Liver (tissue), 9 donors: Measurements from ENCODE around the gene RARG. TPM values are rescaled to one million over a fixed set of nuclear protein-coding genes. Genes with fewer than 3 reads are reported as not detected.

Experiments used
- DNase-seq: peaks from one replicate; pipeline ENCODE4 v3.0.0-alpha.2; 2017; ENCODE audit warnings: low spot score
- H3K27ac ChIP-seq, 2 donors: one replicate each; pipeline ENCODE4 v1.7.0; 2013; ENCODE audit warnings: inconsistent platforms in 2 of 2, low read length in 2 of 2, control low read depth in 1 of 2, low read depth in 1 of 2, mild to moderate bottlenecking in 1 of 2
- H3K27me3 ChIP-seq, 4 donors: one replicate each; pipeline versions ENCODE4 v1.6.1 to v1.7.0; 2013; ENCODE audit warnings: low read length in 3 of 4, inconsistent platforms in 1 of 4, mild to moderate bottlenecking in 1 of 4, moderate library complexity in 1 of 4; ENCODE audit not compliant: control insufficient read depth in 4 of 4, insufficient read depth in 4 of 4
- H3K36me3 ChIP-seq, 4 donors: one replicate each; pipeline versions ENCODE4 v1.6.1 to v1.7.0; 2013; ENCODE audit warnings: low read length in 3 of 4, mild to moderate bottlenecking in 3 of 4, low read depth in 1 of 4, moderate library complexity in 1 of 4; ENCODE audit not compliant: control insufficient read depth in 4 of 4, insufficient read depth in 3 of 4
- H3K4me1 ChIP-seq, 4 donors: one replicate each; pipeline versions ENCODE4 v1.6.1 to v1.7.0; 2013; ENCODE audit warnings: low read length in 3 of 4, mild to moderate bottlenecking in 3 of 4, moderate library complexity in 1 of 4; ENCODE audit not compliant: control insufficient read depth in 4 of 4, insufficient read depth in 4 of 4
- H3K4me3 ChIP-seq, 3 donors: one replicate each; pipeline versions ENCODE4 v1.6.1 to v1.7.0; 2013; ENCODE audit warnings: low read length in 3 of 3, control low read depth in 1 of 3, low read depth in 1 of 3, mild to moderate bottlenecking in 1 of 3
- H3K9ac ChIP-seq, 2 donors: one replicate each; pipeline ENCODE4 v1.7.0; 2013; ENCODE audit warnings: low read length in 2 of 2, mild to moderate bottlenecking in 2 of 2, moderate library complexity in 2 of 2, control low read depth in 1 of 2, low read depth in 1 of 2
- H3K9me3 ChIP-seq, 4 donors: one replicate each; pipeline versions ENCODE4 v1.6.1 to v1.7.0; 2013; ENCODE audit warnings: low read length in 3 of 4; ENCODE audit not compliant: control insufficient read depth in 4 of 4
- ATF3 ChIP-seq: IDR thresholded peaks from 2 replicates; pipeline ENCODE4 v1.6.1; 2016; ENCODE audit warnings: antibody characterized with exemption
- CTCF ChIP-seq: fragments of 150-350 bp; IDR thresholded peaks from 2 replicates; pipeline ENCODE4 v1.5.1; 2017; ENCODE audit warnings: improper control_type of control experiment, low read depth, low read length; ENCODE audit not compliant: missing input control
- EGR1 ChIP-seq, 2 donors: IDR thresholded peaks; 2 replicates each; pipeline ENCODE4 v1.6.1; 2016 to 2018; ENCODE audit warnings: antibody characterized with exemption in 2 of 2, low read depth in 2 of 2
- FOXA1 ChIP-seq: IDR thresholded peaks from 2 replicates; pipeline ENCODE4 v1.6.1; 2016; ENCODE audit warnings: antibody characterized with exemption
- FOXA2 ChIP-seq: IDR thresholded peaks from 2 replicates; pipeline ENCODE4 v1.6.1; 2016; ENCODE audit warnings: antibody characterized with exemption
- GABPA ChIP-seq, 2 donors: IDR thresholded peaks in 1 of 2; conservative IDR thresholded peaks in 1 of 2; 2 replicates each; pipeline ENCODE4 v1.6.1; 2016; ENCODE audit warnings: antibody characterized with exemption in 2 of 2, mild to moderate bottlenecking in 1 of 2, moderate library complexity in 1 of 2
- HNF4A ChIP-seq, 2 donors: conservative IDR thresholded peaks; 2 replicates each; pipeline ENCODE4 v1.6.1; 2016; ENCODE audit warnings: antibody characterized with exemption in 2 of 2, mild to moderate bottlenecking in 2 of 2
- HNF4G ChIP-seq: IDR thresholded peaks from 2 replicates; pipeline ENCODE4 v1.6.1; 2016; ENCODE audit warnings: antibody characterized with exemption
- JUND ChIP-seq, 2 donors: IDR thresholded peaks; 2 replicates each; pipeline ENCODE4 v1.6.1; 2016; ENCODE audit warnings: antibody characterized with exemption in 2 of 2
- MAX ChIP-seq: IDR thresholded peaks from 2 replicates; pipeline ENCODE4 v1.6.1; 2016; ENCODE audit warnings: antibody characterized with exemption
- NR2F2 ChIP-seq: IDR thresholded peaks from 2 replicates; pipeline ENCODE4 v1.6.1; 2016; ENCODE audit warnings: antibody characterized with exemption
- RAD21 ChIP-seq, 2 donors: IDR thresholded peaks; 2 replicates each; pipeline ENCODE4 v1.6.1; 2016; ENCODE audit warnings: antibody characterized with exemption in 2 of 2, mild to moderate bottlenecking in 2 of 2
- REST ChIP-seq: IDR thresholded peaks from 2 replicates; pipeline ENCODE4 v1.6.1; 2016; ENCODE audit warnings: antibody characterized with exemption, mild to moderate bottlenecking
- RXRA ChIP-seq, 2 donors: IDR thresholded peaks; 2 replicates each; pipeline ENCODE4 v1.6.1; 2017 to 2018; ENCODE audit warnings: antibody characterized with exemption in 2 of 2, mild to moderate bottlenecking in 1 of 2
- YY1 ChIP-seq: IDR thresholded peaks from 2 replicates; pipeline ENCODE4 v1.6.1; 2016; ENCODE audit warnings: antibody characterized with exemption, mild to moderate bottlenecking
- ZBTB33 ChIP-seq: IDR thresholded peaks from 2 replicates; pipeline ENCODE4 v1.6.1; 2016; ENCODE audit warnings: antibody characterized with exemption
- WGBS: extraction: QIAGEN DNeasy Blood & Tissue Kit; methylation state at CpG from one replicate; pipeline ENCODE4 v1.1.7; 2013; 5-methylcytosine and 5-hydroxymethylcytosine counted together
- polyA plus RNA-seq, 2 donors: library from polyadenylated mRNA; stranded (reverse) in 1 of 2; unstranded in 1 of 2; fragments of 200-250 nt in 1 of 2; fragments of >200 nt in 1 of 2; fragmentation: Nextera tagmentation in 1 of 2; extraction: Ambion mirVana in 1 of 2; gene quantifications; one replicate each; pipeline versions ENCODE4 v1.2.1 to v1.2.3, GENCODE V29; 2013 to 2015
- total RNA-seq, 2 donors: library from RNA; depleted of rRNA; stranded (reverse); fragments of >200 nt; gene quantifications; one replicate each; pipeline ENCODE4 v1.2.3, GENCODE V29; 2014
- donor health status: healthy.
- donor health status: healthy.
- donor health status: healthy.
- donor health status: healthy.
- donor health status: healthy.

The RARG gene
- total and polyA plus RNA-seq, 4 donors = 1.7 to 3.1 (median 2.7) TPM

- Histone ChIP-seq H3K27ac (no peak overlapping the region), H3K9me3 (no peaks in the 10 kb centered on the region), H3K9ac (no peak overlapping the region), H3K36me3 (no peaks in the 10 kb centered on the region), H3K4me3 (no peak overlapping the region), H3K27me3 (no peaks in the 10 kb centered on the region), H3K4me1 (no peaks in the 10 kb centered on the region)
- 92% methylated on average over 6 of the region's 6 CpGs for WGBS
- DNase-seq = no peak
- TF ChIP-seq ATF3 (no peak), YY1 (no peak), CTCF (no peak), FOXA1 (no peak), RXRA (IDR thresholded peaks at IDR 0.05) (no peak)
Measured at GRCh38 chr12:53259891-53260290, 27.9 kb upstream of the RARG start.

- Histone ChIP-seq H3K9me3 (no peaks in the 10 kb centered on the region), H3K27me3 (no peaks in the 10 kb centered on the region), H3K36me3 (no peaks in the 10 kb centered on the region), H3K27ac (no peak overlapping the region), H3K9ac (no peak overlapping the region), H3K4me3 (no peak overlapping the region), H3K4me1 (no peaks in the 10 kb centered on the region)
- 66% methylated on average over 7 of the region's 7 CpGs for WGBS
- TF ChIP-seq HNF4G = no peak
- no peak for TF ChIP-seq GABPA (IDR thresholded peaks at IDR 0.05 in 1 of 2, conservative IDR thresholded peaks at IDR 0.05 in 1 of 2)
- peak; percentile 53 for TF ChIP-seq NR2F2
- TF ChIP-seq MAX = no peak
- no peak for DNase-seq
Measured at GRCh38 chr12:53258541-53259539, 26.8 kb upstream of the RARG start.

GRCh38 chr12:53255996-53256395 is 24.0 kb upstream of the RARG start:
- Histone ChIP-seq H3K27me3 (no peaks in the 10 kb centered on the region), H3K36me3 (no peaks in the 10 kb centered on the region), H3K4me3 (no peak overlapping the region), H3K9me3 (no peaks in the 10 kb centered on the region), H3K4me1 (peaks cover 8 to 19% (median 16%) of the 10 kb centered on the region in 4 donors), H3K27ac (no peak overlapping the region), H3K9ac (no peak overlapping the region)
- no peak for DNase-seq
- 90% methylated on average over 3 of the region's 3 CpGs for WGBS
- TF ChIP-seq GABPA (IDR thresholded peaks at IDR 0.05 in 1 of 2, conservative IDR thresholded peaks at IDR 0.05 in 1 of 2) (no peak), RAD21 (IDR thresholded peaks at IDR 0.05) (no peak), YY1 (no peak), ZBTB33 (no peak), REST (no peak), HNF4G (no peak), EGR1 (IDR thresholded peaks at IDR 0.05; ENCODE audit: low read depth in 2 of 2) (no peak), FOXA1 (no peak), RXRA (IDR thresholded peaks at IDR 0.05) (no peak), FOXA2 (no peak), CTCF (no peak), HNF4A (conservative IDR thresholded peaks at IDR 0.05) (no peak), JUND (IDR thresholded peaks at IDR 0.05) (no peak)
